GM21526 (cell line): Measurements from ENCODE around the gene WIPF2.
"Not testable (repeated sequence)": the region's sequence is repeated elsewhere in the genome, so short reads cannot be mapped to it uniquely, and the experiment has no call there.

Experiments used
- ATAC-seq: cut with Tn5 transposase; IDR thresholded peaks from one replicate; pipeline ENCODE4 v1.9.1; 2021; ENCODE audit warnings: moderate library complexity; ENCODE audit not compliant: unreplicated experiment, low FRiP score

The WIPF2 gene

DNA sequence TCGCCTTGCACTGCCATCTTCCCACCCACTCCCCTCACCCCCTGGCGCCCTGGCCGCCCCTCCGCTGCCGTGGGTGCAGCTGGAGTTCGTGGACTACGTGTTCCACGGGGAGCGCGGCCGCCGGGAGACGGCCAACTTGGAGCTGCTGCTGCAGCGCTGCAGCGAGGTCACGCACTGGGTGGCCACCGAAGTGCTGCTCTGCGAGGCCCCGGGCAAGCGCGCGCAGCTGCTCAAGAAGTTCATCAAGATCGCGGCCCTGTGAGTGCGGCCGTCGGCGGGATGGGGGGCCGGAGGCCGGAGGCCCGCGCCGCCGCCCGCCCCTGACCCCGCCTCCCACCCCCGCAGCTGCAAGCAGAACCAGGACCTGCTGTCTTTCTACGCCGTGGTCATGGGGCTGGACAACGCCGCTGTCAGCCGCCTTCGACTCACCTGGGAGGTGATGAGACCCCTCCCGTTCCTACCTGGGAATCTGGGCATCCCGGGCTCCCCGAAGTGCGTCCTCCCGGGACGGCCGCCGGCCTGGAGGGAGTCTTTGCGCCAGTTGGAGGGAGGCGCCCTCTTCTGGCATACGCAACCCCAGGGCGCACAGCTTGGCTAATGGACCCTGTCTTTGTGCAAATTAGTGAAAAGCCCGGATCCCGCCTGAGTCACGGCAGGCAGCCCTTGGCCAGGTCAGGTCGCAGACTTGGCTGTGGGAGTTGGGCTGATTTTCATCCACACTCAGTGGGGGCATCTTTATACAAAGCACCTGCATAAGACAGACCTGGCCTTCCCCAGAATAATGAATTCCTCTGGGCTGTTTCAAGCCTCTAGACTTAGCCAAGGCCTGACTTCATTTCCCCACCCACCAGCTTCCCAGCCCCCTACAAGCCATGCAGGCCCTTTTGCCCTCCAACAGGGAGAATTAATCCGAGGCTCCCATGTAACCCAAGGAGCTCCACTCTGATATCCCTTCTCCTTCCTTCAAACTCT is 27.6 kb upstream of the WIPF2 start:
- ATAC-seq, result peak; percentile 50

DNA sequence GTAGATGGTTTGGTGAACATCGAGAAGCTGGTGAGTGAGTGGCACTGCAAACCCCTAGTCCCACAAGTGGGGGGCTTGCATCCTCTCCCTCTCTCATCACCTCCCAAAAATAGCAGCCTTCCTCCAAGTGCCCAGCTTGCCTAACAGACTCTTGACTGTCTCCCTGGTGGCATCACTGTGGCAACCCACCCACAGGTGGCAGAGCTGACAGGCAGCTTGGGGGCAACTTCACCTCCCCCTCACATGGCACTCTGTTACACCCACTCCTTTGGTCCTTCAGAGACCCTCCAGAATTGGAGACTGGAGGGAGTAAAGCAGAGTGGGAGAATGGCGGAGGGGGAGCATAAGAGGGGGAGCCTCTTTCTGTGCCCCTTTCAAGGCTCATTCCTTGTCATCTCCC is 26.1 kb upstream of the WIPF2 start:
- no peak for ATAC-seq

DNA sequence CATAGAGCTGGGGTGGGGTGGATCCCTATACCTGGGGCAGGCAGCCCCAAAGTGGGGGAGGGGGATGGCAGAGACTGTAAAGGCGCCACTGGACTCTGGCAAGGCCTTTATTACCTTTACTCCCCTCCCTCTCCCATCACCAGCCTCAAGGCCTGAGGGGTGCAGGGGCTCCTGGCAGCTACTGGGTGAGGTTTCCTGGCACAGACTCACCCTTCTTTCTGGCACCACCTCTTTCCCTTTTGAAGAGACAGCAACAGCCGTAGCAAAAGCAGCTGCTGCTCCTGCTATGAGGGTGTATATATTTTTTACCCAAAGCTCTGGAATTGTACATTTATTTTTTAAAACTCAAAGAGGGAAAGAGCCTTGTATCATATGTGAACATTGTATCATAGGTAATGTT is 24.3 kb upstream of the WIPF2 start:
- ATAC-seq, result no peak

DNA sequence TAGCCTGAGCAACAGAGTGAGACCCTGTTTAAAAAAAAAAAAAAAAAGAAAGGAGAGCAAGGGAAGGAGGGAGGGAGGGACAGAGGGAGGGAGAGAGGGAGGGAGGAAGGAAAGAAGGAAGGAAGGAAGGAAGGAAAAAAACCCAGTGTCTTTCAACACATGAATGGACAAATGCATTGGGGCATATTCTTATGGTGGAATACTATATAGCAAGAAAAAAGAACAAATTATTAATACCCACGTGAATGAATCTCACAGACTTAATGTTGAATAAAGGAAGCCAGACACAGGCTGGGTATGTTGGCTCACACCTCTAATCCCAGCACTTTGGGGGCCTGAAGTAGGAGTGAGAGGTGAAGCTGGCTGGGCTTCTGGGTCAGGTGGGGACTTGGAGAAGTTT is 21.6 kb upstream of the WIPF2 start:
- ATAC-seq, result no peak

DNA sequence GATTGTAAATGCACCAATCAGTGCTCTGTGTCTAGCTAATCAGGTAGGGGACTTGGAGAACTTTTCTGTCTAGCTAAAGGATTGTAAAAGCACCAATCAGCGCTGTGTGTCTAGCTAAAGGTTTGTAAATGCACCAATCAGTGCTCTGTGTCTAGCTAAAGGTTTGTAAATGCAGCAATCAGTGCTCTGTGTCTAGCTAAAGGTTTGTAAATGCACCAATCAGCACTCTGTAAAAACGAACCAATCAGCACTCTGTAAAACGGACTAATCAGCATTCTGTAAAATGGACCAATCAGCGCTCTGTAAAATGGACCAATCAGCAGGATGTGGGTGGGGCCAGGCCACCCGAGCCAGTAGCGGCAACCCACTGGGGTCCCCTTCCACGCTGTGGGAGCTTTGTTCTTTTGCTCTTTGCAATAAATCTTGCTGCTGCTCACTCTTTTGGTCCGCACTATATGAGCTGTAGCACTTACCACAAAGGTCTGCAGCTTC is 21.1 kb upstream of the WIPF2 start:
- not testable (repeated sequence) for ATAC-seq

DNA sequence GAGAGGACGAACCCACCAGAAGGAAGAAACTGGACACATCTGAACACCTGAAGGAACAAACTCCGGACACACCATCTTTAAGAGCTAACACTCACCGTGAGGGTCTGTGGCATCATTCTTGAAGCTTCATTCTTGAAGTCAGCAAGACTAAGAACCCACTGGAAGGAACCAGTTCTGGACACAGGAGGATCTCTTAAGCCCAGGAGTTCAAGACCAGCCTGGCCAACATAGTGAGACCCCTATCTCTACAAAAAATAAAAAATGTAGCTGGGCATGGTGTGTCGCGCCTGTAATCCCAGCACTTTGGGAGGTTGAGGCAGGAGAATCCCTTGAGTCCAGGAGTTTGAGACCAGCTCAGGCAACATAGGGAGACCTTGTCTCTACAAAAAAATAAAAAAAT is 20.5 kb upstream of the WIPF2 start:
- no peak for ATAC-seq

DNA sequence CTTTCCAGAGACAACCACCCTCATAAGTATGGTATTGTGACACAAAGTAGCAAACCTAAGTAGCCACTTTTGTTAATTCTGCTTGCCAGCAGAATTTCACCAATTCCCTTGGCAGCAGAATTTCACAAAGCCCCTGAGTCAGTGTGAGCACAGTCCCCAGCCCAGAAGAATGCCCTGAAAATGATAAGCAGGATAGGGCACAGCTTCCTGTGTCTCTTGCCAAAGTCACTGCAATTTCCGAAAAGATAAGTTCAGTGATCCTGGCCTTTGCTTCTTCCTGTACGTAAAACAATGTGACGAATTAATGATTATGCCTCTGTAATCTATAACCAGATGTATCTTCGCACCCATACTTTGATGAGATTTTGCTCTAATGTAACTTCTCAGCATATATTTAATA is 16.0 kb upstream of the WIPF2 start:
- no peak for ATAC-seq

DNA sequence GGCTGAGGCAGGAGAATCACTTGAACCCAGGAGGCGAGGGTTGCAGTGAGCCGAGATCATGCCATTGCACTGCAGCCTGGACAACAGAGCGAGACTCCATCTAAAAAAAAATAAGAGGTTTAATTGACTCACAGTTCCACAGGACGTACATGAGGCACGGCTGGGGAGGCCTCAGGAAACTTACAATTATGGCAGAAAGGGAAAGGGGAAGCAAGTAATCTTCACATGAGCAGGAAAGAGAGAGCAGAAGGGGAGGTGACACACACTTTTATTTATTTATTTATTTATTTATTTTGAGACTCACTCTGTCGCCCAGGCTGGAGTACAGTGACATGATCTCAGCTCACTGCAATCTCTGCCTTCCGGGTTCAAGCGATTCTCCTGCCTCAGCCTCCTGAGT is 12.9 kb upstream of the WIPF2 start:
- ATAC-seq, result not testable (repeated sequence)

DNA sequence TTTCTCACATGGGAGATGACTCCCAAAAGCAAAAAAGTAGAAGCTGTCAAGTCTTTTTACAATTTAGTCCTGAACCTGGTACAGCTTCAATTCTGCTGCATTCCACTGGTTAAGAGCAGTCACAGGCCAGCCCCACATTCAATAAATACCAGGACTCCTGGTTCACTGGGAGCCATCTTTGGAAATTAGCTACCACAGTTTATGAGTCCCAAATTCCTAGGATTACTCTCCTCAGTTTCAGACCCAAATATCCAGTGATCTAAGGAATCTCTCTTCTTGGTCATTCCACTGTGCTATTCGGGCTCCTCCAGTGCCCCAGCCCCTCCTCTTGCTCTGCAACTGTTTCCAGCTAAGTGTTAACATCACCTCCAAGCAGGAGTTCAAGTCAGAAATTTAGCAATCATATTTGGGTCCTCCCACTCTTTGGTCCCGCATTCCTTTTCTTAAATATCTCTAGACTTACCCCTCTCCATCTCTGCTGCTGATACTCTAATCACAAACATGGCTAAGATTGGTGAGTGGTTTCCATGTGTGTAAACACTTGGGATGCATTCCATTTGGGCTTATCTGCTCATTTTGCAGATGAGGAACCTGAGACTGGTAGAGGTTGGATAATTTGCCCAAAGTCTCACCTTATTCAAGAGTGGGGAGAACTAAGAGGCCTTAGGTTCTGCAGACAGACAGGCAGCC is 9.6 kb upstream of the WIPF2 start:
- ATAC-seq, result no peak

DNA sequence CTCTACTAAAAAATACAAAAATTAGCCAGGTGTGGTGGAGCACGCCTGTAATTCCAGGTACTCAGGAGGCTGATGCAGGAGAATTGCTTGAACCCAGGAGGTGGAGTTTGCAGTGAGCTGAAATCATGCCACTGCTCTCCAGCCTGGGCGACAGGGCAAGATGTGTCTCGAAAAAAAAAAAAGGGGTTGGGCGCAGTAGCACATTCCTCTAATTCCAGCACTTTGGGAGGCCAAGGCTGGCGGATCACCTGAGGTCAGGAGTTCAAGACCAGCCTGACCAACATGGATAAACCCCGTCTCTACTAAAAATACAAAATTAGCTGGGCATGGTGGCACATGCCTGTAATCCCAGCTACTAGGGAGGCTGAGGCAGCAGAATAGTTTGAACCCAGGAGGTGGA is 5.2 kb upstream of the WIPF2 start:
- not testable (repeated sequence) for ATAC-seq

DNA sequence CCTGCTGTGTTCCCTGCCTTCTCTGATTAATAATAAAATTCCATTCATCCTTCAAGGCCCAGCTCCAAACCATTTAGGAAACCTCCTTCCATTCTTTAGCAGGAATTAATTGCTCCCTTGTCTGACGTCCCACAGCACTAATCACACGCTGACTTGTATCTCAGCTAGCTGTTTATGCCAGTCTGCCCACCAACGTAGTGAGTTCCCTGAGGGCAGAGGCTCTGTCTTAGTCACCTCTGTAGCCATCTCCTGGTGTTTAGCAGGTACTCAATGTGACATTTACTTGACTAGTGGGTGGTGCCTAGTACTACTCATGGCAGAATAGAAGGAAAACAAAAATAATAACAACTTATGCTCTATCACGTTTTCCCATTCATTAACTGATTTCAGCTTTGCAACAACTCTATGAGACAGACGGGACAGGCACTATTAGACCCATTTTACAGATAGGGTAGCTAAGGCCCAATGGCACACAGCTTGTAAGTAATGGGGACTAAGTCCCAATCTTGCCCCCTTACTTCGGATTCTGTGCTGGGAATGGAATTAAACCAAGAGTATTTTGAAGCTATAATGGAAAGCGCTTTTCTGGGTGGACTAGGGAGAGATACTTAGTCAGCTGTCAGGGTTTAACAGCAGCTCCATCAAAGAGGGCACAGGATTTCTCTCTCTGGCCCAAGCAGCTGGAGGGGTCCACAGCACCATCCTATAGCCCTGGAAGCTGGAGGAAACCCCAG is 931 bp upstream of the WIPF2 start:
- ATAC-seq, result no peak

DNA sequence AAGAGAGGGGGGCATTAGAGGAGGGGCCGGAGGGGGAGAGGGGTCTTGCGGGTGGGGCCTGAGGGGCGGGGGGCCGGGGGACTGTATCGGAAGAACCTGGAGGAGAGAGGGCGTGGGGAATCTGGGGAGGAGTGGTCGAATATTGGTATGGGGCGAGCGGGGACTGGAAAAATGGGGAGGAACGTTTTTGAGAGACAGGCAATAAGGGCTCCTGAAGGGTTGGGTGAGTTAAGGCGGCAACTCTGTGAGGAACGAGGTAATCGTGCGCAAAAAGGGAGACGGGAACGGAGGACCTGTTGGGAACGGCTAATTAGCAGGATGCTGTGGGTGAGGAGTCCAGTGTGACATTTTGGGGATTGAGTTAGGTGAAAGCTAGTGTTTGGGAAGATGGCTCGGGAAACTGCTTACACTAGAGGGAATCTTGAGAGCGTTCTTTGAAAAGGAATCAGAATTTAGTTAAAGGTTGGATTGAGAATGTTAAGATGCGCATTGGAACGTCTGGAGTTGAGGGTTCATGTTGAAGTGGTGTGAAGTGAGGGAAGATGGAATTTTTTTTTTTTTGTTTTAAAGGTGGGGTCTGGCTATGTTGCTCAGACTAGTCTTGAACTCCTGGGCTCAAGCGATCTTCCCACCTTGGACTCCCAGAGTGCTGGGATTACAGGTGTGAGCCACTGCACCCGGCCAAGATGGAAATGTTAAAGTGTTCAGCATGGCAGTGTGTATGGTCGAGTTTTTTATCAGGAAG is 662 bp downstream of the WIPF2 start:
- ATAC-seq, result no peak

DNA sequence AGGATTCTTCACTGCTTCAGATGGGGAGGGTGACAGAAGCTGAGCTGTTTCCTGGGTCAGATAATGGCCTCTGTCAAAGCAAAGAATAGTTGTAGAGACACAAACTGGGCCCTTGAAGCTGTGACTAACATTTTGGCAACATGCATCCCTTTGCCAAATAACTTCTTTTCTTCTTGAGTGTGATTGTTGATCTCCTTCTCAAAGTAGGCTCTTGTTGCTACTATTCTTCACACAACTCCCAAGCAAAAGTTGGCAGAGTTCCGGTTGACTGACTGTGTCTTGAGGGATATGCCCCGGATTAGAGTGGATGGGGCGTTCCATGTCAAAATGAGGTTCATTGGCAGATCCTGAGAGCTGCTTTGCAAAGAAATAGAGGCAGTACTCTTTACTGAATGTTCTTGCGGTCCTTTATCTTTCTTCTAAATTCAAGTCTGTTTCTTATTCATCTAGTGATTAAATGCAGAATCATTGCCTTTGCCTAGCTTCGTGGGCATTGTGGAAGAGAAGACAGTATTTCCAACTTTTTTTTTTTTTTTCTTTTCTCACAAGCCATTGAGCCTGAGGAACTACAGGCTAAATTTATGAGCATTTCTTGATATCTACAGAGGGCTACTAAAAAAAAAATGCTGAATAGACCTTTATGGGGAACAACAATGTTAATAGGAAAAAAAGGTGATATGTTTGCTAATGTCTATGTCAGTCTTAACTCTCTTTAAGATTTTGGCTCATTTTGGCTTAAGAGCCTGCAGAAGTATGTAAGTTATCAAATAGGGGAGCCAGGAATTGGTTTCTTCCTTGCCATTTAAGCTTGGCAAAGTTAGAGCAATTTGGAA is 5.8 kb downstream of the WIPF2 start:
- ATAC-seq, result no peak

DNA sequence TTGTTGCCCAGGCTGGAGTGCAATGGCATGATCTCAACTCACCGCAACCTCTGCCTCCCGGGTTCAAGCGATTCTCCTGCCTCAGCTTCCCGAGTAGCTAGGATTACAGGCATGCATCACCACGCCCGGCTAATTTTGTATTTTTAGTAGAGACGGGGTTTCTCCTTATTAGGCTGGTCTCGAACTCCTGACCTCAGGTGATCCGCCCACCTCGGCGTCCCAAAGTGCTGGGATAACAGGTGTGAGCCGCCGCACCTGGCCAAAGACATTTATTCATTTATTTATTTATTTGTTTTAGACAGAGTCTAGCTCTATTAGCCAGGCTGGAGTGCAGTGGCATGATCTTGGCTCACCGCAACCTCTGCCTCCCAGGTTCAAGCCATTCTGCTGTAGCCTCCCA is 10.0 kb downstream of the WIPF2 start:
- not testable (repeated sequence) for ATAC-seq

DNA sequence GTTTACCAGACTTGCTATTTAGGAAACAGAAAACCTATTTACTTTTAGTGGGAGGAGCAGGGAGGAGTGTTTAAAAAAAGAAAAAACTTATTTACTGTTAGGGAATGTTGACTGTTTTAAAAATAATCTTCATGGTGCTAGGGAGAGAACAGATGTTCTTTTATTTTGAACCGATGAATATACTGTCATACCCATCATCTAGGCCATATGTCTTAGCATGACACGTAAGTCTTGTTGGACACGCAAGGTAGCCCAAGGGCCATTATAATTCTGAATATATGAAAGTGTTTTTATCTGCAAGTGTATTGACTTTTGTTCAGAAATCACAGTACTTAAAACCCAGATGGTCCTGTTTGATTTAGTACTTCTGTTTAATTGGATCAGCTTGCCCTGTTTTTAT is 11.6 kb downstream of the WIPF2 start:
- ATAC-seq, result no peak

DNA sequence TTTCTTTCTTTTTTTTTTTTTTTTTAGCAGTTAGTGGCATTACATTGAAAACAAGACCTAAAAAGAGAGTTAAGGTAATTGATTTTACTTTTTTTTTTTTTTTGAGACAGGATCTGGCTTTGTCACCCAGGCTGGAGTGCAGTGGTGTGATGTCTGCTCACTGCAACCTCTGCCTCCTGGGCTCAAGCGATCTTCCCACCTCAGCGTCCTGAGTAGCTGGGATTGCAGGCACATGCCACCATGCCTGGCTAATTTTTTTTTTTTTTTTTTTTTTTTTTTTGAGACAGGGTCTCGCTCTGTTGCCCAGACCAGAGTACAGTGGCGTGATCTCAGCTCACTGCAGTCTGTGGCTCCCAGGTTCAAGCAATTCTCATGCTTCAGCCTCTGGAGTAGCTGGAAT is 12.8 kb downstream of the WIPF2 start:
- not testable (repeated sequence) for ATAC-seq

DNA sequence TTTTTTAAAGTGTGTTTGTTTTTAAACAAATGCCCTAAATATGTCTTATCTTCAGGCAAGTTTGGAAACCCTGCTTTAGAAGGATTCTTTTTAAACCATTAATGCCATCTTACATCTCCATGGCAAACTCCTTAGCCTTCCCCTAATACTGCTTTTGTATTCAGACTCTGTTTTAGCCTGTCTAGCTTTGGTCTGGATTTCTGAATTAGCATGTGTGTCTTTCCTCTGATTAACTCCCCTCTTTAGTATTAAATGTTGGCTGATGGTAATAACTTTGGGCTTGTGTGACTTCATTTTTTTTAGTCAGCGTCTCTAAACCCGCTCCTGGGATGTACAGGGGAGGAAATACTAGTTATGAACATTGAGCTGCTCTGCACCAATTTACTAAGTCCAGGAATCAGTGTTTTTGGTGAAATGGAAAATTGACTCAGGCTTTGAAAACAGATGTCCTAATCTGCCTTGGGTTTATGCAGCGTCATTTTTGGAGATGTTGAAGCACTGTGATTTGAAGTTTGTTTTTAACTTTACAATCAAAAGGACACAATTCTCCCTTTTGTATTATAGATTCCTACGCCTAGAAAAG is 22.2 kb downstream of the WIPF2 start:
- no peak for ATAC-seq

DNA sequence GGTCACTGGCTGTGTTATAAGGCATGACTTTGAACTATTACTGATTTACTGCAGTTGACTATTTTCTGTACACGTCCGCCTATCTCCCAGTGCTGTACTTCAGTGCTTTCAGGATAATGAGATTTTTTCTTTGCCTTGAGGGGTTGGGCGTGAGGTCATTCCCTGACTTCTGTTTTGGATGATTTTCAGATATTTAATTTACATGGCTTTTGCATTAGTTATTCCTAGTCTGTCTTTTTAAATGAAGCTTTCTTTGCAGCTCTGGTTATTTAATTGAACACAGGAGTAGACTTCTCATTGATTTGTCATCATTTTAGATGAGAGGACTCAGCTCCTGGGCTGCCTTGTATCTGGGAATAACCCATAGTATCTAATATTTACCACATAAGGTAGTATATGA is 23.7 kb downstream of the WIPF2 start:
- no peak for ATAC-seq

DNA sequence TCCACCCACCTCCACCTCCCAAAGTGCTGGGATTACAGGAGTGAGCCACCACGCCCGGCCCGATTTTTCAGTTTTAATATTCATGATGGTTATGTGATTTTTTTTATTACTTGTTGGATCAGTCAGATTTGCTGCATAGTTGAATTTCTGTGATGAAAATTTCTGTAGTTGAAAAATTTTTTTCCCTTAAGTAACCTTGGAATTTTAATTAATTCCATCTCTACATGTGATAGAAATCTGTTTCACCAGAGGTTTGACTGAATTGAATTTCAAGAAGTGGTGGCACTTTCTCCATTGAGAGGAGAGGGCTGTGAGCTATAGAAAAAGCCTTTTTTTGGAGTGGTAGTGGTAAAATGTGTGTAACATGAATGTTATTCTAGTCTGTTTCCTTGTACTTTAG is 24.7 kb downstream of the WIPF2 start:
- no peak for ATAC-seq
